Thymus (tissue), 11 donors: ENCODE measurements around the gene THPO. TPM values are rescaled to one million over a fixed set of nuclear protein-coding genes. Genes with fewer than 3 reads are reported as not detected.
A peak's percentile ranks its signal among the peaks of the same experiment; 100 is the strongest.

Experiments
- DNase-seq, 9 donors: peaks; one replicate each; pipeline ENCODE4 v3.0.0-alpha.2; 2013; ENCODE audit warnings: low spot score in 9 of 9, low read depth in 6 of 9, missing footprints in 1 of 9
- H3K27ac ChIP-seq, 2 donors: one replicate each; pipeline ENCODE4 v1.5.1; 2013; ENCODE audit warnings: control low read depth in 1 of 2, low read depth in 1 of 2, low read length in 1 of 2, mild to moderate bottlenecking in 1 of 2, moderate library complexity in 1 of 2
- H3K27me3 ChIP-seq, 2 donors: one replicate each; pipeline ENCODE4 v1.5.1; 2013; ENCODE audit warnings: low read length in 1 of 2; ENCODE audit not compliant: control insufficient read depth in 2 of 2, insufficient read depth in 1 of 2
- H3K36me3 ChIP-seq, 2 donors: one replicate each; pipeline ENCODE4 v1.5.1; 2013; ENCODE audit warnings: low read length in 1 of 2, mild to moderate bottlenecking in 1 of 2, moderate library complexity in 1 of 2; ENCODE audit not compliant: control insufficient read depth in 2 of 2, insufficient read depth in 2 of 2
- H3K4me1 ChIP-seq, 2 donors: one replicate each; pipeline ENCODE4 v1.5.1; 2013; ENCODE audit warnings: low read length in 2 of 2; ENCODE audit not compliant: control insufficient read depth in 2 of 2, insufficient read depth in 2 of 2
- H3K4me3 ChIP-seq, 2 donors: one replicate each; pipeline ENCODE4 v1.5.1; 2013; ENCODE audit warnings: low read length in 2 of 2, control low read depth in 1 of 2, mild to moderate bottlenecking in 1 of 2
- H3K9me3 ChIP-seq, 2 donors: one replicate each; pipeline ENCODE4 v1.5.1; 2013; ENCODE audit warnings: low read length in 1 of 2, mild to moderate bottlenecking in 1 of 2; ENCODE audit not compliant: control insufficient read depth in 2 of 2, insufficient read depth in 1 of 2
- WGBS: extraction: QIAGEN DNeasy Blood & Tissue Kit; methylation state at CpG from one replicate; pipeline ENCODE4 v1.1.7; 2013; 5-methylcytosine and 5-hydroxymethylcytosine counted together
- polyA plus RNA-seq: library from polyadenylated mRNA; stranded (reverse); fragments of 200-250 nt; gene quantifications from one replicate; pipeline ENCODE4 v1.2.3, GENCODE V29; 2013
- total RNA-seq: library from RNA; stranded (reverse); fragments of 120-200 nt; gene quantifications from one replicate; pipeline ENCODE4 v1.2.4, GENCODE V29; 2013
- donor health status: healthy.

The THPO gene
- total and polyA plus RNA-seq, 2 donors: 0.21 TPM; not detected in 1

- H3K27ac ChIP-seq: no peak overlapping the region
These were observed 23.8 kb downstream of the THPO start for GRCh38 chr3:184354121-184354728.

DNA sequence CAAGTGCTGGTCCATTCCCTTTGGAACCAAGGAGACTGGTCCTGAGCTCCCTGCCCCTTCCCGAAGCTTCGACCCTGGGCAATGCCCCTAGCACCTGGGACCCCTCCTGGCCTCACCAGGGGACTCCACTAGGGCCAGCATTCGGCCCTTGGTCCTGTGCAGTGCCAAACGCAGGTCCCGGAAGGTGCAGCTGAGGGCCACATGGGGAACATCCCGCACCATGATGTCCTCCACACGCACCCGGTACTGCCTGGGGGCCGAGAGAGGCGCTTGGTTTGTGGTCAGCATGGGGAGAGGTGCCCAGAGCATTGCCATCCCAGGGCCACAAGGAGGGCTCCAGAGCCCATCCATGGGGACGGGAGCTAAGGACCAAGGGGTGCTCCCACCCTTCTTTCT, 24.5 kb downstream of the THPO start:
- H3K36me3 ChIP-seq: peaks cover 0 to 3% of the 10 kb centered on the region in 2 donors
- no peaks in the 10 kb centered on the region for H3K4me1 ChIP-seq
- no peak overlapping the region for H3K27ac ChIP-seq
- H3K27me3 ChIP-seq: peaks cover 0 to 6% of the 10 kb centered on the region in 2 donors
- WGBS: 97% methylated on average over 11 of the region's 11 CpGs
- peaks cover 0 to 3% of the 10 kb centered on the region in 2 donors for H3K9me3 ChIP-seq
- H3K4me3 ChIP-seq: no peak overlapping the region
- DNase-seq: no peak

More at GRCh38 chr3:184354121-184354728, 23.8 kb downstream of the THPO start:
- 63% methylated on average over 18 of the region's 18 CpGs for WGBS
- Histone ChIP-seq H3K4me1 (no peaks in the 10 kb centered on the region), H3K27me3 (peaks cover 0 to 11% of the 10 kb centered on the region in 2 donors), H3K9me3 (peaks cover 0 to 3% of the 10 kb centered on the region in 2 donors), H3K4me3 (no peak overlapping the region), H3K36me3 (peaks cover 0 to 3% of the 10 kb centered on the region in 2 donors)
- peak in 3 of 9 donors; percentile 35 to 56 (median 53) for DNase-seq

- Histone ChIP-seq H3K27ac (no peak overlapping the region), H3K36me3 (peaks cover 0 to 3% of the 10 kb centered on the region in 2 donors), H3K4me1 (no peaks in the 10 kb centered on the region), H3K9me3 (peaks cover 0 to 3% of the 10 kb centered on the region in 2 donors), H3K4me3 (no peak overlapping the region), H3K27me3 (peaks cover 0 to 3% of the 10 kb centered on the region in 2 donors)
- WGBS: 91% methylated on average over 11 of the region's 11 CpGs
- no peak for DNase-seq
These were observed 25.0 kb downstream of the THPO start for GRCh38 chr3:184352897-184353545.

DNA sequence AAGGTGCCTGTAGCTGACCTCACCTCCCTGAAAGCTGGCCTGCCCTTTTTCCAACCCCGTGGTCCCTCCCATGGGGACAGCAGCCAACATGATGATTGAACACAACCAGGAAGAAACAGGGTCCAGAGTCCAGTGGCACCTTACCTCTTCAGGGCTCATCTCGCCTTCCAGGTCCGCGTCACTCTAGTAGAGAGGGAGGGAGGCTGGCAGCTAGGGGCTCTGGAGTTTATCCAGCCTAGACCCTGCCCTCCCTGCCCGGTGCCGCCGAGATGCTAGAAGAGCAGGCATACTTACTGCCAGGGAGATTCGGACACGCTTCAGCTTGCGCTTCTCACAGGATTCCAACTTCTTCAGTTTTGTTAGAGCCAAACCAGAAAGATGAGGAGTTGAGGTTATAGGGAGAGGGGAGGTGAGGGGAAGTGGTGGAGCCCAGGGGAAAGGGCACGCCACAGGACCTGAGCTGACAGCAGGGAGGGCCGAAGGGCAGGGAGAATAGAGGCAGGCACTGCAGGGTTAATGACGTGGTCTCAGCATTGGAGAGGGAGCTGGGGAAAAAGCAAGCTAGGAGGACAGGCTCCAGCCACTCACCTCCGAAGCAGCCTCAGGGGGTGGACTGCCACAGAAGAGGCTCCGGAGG, 25.7 kb downstream of the THPO start:
- no peak for DNase-seq
- 93% methylated on average over 15 of the region's 15 CpGs for WGBS

DNA sequence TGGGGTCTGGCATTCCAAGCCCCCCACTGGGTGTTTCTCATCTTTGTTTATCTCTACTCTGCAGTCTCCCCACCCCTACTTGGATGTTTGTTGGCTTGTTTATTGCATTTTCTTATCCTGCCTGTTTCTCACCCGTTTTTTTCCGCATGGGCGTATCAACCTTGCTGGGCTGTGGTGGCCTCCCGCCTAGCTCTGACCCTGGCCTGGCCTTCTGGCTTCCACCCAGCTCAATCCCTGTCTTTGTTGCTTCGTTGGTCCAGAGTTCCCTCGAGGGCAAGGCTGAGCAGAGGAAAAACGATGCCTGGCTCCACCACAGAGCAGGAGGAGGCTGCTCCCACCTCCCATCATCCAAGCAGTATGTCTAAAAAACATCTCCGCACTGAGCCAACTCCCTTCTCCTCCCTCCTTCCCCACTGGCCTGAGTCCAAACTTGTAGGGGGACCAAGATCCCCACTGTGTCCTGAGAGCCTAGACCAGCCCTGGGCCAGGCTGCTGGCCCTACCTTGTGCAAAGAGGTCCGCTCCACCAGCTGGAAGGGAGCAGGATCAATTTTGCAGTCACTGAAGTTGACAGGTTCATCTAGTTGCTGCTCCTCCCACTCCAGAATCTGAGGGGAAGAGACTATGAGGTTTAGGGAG, 26.4 kb downstream of the THPO start:
- Histone ChIP-seq H3K27ac (no peak overlapping the region), H3K4me1 (no peaks in the 10 kb centered on the region), H3K4me3 (no peak overlapping the region), H3K9me3 (no peaks in the 10 kb centered on the region), H3K27me3 (no peaks in the 10 kb centered on the region), H3K36me3 (peaks cover 0 to 3% of the 10 kb centered on the region in 2 donors)
- 93% methylated on average over 9 of the region's 9 CpGs for WGBS
- DNase-seq: no peak

More for the DNA sequence above, 25.7 kb downstream of the THPO start:
- no peaks in the 10 kb centered on the region for H3K4me1 ChIP-seq
- peaks cover 0 to 3% of the 10 kb centered on the region in 2 donors for H3K36me3 ChIP-seq
- no peak overlapping the region for H3K27ac ChIP-seq
- H3K27me3 ChIP-seq: no peaks in the 10 kb centered on the region
- H3K4me3 ChIP-seq: no peak overlapping the region
- H3K9me3 ChIP-seq: no peaks in the 10 kb centered on the region

GRCh38 chr3:184350618-184351017, 27.4 kb downstream of the THPO start:
- over 99% methylated on average over 6 of the region's 6 CpGs for WGBS
- Histone ChIP-seq H3K9me3 (no peaks in the 10 kb centered on the region), H3K4me1 (no peaks in the 10 kb centered on the region), H3K27me3 (no peaks in the 10 kb centered on the region), H3K27ac (no peak overlapping the region), H3K4me3 (no peak overlapping the region), H3K36me3 (peaks cover 3 to 4% of the 10 kb centered on the region in 2 donors)
- DNase-seq: no peak

DNA sequence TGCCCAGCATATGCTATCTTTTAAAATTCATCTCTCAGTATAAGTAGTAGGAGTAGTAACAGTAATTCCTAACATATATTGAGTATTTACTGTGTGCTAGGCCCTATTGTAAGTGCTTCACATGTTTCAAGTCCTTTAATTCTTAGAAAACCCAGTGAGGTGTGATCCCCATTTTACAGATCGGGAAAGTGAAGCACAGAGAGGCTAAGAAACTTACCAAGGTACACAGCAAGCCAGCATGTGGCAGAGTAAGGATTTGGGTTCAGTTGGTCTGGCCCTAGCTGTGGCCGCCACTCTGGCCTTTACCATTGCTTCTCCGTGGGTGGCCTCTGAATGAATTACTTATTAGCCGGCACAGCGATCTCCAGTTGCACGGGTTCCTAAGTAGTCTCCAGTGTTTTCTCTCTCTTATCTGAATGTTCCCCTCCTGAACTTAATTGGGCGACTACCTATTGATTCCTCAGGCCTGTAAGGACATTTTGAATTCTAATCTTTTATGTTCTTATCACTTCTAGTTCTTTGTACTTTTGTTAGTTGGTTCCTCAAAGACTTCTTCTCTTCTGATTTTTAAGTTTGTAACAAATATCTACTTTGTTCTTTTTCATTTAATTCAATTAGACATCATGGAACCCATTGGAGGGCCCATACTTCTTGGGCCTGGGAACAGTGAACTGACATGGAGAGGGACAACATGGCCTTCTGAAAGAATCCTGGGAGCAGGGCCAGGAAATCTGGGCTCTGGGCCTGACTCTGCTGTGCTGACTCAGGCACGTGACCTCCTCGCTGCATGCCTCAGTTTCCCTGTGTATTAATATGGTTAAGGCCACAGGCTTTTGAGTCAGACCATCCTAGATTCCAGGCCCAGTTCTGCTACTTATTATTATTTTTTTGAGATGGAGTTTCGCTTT, 28.2 kb downstream of the THPO start:
- WGBS: 98% methylated on average over 10 of the region's 10 CpGs
- Histone ChIP-seq H3K4me1 (no peaks in the 10 kb centered on the region), H3K4me3 (no peak overlapping the region), H3K9me3 (no peaks in the 10 kb centered on the region), H3K27ac (no peak overlapping the region), H3K36me3 (peaks cover 3 to 4% of the 10 kb centered on the region in 2 donors), H3K27me3 (no peaks in the 10 kb centered on the region)
- no peak for DNase-seq

GRCh38 chr3:184348057-184348382, 30.0 kb downstream of the THPO start:
- no peaks in the 10 kb centered on the region for H3K27me3 ChIP-seq
- H3K27ac ChIP-seq: no peak overlapping the region
- no peak for DNase-seq
- WGBS: 97% methylated on average over 4 of the region's 4 CpGs
- H3K9me3 ChIP-seq: no peaks in the 10 kb centered on the region
- H3K36me3 ChIP-seq: peaks cover 3 to 6% of the 10 kb centered on the region in 2 donors
- H3K4me1 ChIP-seq: no peaks in the 10 kb centered on the region
- H3K4me3 ChIP-seq: no peak overlapping the region
